Stimulated activated CD8-positive, alpha-beta memory T cell treated with anti-CD3 and anti-CD28 coated beads, Interleukin-15, amount 100 ng/mL, for 1 hour (primary cell): Measurements from ENCODE around the gene CRYAB.
A peak's percentile ranks its signal among the peaks of the same experiment; 100 is the strongest.
"Not testable (repeated sequence)": the region's sequence is repeated elsewhere in the genome, so short reads cannot be mapped to it uniquely, and the experiment has no call there.

Experiments used
- DNase-seq: peaks from one replicate; pipeline ENCODE4 v3.0.0-alpha.2; 2020; ENCODE audit warnings: low read depth

The CRYAB gene

DNA sequence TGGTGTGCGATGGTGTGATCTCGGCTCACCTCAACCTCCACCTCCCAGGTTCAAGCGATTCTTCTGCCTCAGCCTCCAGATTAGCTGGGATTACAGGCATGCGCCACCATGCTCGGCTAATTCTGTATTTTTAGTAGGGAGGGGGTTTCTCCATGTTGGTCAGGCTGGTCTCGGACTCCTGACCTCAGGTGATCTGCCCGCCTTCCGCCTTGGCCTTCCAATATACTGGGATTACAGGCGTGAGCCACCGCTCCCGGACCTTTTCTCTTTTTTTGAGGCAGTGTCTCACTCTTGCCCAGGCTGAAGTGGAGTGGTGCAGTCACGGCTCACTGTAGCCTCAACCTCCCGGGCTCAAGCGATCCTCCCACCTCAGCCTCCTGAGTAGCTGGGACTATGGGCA, 21.6 kb upstream of the CRYAB start:
- DNase-seq: not testable (repeated sequence)

DNA sequence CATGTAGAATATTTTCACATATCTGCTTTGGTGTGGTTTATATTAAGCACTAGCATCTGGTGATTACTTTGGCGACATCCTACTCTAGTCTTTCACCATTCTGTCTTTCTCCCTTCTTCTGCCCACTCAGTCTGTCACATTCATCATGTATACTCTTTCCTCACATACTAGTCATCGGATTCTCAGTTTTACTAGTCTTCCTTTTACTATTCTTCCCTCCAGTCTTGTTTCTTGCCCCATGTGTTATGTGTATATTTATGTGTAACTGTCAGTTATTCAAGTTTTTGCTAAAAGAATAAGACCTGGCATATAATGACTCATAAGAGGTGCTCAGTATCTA, 21.0 kb upstream of the CRYAB start:
- DNase-seq: no peak

DNA sequence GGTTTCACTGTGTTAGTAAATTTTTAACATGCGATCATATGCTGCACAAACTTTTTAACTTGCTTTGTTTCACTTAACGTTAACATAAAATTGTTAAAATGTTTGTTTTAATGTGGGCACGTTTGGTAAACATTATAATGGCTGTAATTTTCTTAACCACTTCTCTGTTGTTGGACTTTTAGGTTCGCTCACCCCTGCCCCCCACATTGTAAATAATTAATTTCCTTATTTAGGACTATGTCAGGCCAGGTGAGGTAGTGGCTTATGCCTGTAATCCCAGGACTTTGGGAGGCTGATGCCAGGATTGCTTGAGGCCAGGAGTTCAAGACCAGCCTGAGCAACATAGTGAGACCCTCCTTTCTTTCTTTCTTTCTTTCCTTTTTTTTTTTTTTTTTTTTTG, 18.9 kb upstream of the CRYAB start:
- DNase-seq: no peak

DNA sequence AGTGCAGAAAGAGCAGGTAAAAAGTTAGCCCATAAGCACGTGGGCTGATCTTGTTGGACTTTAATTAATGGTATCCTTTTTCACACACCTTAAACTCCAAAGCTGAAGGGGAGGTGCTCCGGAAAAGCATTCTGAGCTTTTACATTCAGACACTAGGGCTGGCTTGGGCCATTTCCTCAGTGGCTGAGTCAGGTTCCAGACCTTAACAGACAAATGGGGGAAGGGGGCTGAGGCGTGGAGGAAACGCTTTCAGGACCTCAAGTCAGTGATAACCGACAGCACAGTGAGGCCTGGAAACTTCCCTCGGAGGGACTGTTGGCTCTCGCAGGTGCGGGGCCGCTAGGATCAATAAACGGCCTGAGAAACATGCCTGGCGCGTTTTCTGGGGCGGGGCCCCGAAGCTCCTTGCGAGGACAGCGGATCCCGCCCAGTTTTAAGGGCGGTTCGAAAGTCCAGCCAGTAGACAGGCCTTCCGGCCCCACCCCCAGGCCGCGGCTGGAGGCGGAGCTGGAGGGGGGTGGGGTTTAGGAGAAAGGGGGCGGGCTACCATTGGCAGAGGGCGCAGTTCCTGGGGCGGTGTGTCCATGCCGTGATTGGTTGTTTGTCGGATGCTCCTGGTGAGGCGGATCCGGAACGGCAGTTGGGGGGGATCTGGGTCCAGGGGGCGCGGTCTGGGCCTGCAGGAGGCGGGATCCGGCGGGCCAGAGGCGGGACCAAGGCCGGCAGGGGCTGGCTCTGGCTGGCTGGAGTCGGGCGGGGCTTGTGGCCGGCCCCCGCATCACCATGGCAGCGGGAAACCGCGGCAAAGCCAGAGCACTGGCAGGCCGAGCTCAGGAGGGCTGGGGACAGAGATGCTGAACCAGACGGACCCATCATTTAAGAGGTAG, 15.2 kb upstream of the CRYAB start:
- DNase-seq: peak; percentile 91

DNA sequence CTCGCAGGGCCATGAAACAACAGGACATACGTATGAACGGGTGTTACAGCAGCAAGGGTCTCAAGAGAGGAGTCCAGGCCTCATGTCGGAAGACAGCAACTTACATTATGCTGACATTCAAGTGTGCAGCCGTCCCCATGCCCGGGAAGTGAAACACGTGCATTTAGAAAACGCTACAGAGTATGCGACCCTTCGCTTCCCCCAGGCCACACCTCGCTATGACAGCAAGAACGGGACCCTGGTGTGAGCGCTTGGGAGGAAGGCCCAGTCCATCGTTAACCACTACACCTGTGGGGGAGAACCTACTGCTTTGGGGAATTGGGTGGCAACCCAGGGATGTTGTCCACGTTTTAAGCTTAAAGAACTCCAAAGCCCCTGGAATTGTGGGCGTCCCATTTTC, 14.4 kb upstream of the CRYAB start:
- no peak for DNase-seq

DNA sequence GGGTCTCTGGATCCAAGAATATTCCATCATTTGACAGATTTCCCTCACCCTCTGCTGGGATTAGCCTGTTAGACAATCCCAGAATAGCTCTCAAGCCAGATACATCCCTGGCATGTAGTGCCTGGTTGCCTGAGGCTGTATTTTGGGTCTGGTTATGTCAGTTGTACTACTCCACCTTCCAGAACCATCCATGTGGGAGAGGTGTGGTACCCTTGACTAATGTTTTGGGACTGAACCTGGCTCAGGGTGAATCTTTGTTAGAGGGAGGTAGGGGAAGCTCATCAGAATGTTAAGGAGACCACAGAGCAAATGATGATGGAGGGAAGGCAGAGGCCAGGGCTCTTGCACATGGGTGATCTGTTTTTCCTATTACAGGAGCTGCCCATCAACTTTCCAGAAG, 12.4 kb upstream of the CRYAB start:
- no peak for DNase-seq

DNA sequence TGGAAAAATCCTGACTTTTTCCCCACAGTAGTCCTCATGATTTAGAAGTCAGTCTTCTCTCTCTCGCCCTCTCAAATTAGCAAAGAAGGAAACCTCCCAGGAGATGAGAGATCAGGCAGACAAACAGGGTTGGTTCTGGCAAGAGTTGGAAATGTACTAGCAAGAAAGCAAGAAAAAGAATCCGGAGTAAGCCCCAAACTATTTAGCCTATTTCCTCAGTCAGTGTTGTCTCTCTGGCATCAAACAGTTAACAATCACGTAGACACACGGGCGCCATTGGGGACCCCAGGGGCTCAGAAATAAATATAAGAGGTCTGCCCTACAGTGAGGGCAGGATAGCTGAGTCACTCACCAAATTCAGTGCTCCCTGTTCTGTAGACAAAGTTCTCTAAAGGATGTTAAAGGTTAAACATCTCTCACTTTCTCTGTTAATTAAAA, 11.8 kb upstream of the CRYAB start:
- DNase-seq: no peak

DNA sequence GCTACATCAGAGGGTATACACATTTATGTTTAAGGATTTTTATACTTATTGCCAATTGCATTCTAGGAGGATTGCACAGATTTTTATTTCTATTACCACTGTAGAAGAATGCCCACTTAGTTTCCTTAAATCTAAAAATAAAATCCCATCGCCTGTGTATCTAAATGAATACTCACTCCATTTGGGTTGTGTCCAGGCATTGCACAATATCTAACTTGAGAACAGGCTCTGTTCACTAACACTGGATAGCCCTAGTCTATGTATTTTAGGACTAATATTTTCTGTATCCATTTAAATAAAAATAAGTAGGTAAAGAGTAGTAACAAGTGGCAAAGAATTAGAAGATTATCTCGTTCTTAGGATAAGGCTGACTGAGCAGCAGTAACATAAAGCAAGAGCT, 11.2 kb upstream of the CRYAB start:
- no peak for DNase-seq

DNA sequence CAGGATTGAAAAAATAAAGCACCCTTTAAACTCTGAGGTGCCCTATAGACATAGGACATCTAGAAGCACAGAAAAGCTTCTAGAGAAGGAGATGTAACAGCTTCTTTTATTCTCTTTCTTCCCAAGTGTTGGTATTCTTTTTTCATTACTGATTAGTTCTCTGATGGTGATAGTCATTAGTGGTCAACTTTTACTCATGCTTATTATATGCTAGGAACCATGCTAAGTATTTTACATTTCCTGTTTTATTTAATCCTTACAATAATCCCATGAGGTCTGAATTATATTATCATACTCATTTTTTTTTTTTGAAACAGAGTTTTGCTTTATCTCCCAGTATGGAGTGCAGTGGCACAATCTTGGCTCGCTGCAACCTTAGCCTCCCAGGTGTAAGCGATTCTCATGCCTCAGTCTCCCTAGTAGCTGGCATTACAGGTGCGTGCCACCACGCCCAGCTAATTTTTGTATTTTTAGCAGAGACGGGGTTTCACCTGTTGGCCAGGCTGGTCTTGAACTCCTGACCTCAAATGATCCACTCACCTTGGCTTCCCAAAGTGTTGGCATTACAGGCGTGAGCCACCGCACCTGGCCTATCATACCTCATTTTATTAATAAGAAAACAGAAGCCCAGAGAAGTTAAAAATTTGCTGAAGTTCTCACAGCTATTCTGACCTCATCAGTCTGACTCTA, 10.1 kb upstream of the CRYAB start:
- no peak for DNase-seq

DNA sequence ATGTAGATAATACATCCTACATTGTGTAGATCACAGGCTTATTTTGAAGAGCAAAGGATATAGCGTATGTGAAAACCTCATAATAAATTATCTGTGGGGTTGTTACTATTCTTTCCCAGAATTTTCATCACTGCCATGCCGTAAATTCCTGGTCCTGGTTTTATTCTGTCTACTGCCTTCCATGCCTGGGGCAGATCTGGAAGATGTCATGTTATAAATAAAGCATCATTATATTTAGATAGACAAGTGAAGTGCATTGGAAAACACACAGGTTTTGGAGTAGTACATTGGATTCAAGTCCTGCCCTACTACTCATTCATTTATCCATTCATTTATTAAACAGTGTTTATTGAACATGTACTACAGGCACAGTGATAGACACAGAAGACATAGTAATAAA, 9.3 kb upstream of the CRYAB start:
- DNase-seq: no peak

DNA sequence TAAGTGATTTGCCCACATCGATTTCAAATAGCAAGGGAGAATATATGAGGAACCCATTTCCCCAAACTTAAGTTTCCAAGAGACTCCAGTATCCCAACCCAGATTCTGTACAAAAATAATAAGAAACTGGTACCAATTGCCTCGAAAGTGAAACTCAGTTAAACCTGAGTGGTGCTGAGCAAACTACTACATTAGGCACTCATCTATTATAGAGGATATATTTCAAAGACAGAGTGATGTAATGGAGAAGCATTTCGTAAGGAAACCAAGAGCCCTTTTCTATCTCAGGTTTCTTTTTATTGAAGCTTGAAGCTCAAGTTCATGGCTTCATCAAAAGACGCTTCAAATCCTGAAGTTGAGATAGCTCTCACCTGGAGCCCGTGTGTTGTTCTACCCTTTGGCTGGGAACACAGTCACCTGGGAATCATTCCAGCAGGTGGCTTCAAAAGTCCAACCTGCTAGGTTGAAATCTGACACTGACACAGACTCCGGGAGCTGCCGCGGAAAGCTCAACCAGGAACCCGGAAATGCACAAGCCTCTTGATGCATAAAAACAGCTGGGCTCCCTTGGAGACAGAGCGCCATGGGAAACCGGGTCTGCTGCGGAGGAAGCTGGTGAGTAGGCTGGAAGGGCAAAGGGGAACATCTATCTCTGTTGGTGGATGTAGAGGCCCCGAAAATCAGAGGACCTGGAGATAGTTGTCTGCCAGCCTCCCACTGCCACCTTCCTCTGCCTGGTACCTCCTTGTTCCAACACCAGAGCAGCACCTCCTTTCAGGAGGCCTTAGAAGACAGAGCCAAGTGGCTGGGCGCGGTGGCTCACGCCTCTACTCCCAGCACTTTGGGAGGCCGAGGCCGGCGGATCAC, 7.1 kb upstream of the CRYAB start, which contains the start of gene C11orf52:
Gene C11orf52, plus strand, starts transcription at position 524 of the 867 bp plus-strand sequence. Its CDS starts 60 bp downstream, at position 584.
- DNase-seq: no peak

DNA sequence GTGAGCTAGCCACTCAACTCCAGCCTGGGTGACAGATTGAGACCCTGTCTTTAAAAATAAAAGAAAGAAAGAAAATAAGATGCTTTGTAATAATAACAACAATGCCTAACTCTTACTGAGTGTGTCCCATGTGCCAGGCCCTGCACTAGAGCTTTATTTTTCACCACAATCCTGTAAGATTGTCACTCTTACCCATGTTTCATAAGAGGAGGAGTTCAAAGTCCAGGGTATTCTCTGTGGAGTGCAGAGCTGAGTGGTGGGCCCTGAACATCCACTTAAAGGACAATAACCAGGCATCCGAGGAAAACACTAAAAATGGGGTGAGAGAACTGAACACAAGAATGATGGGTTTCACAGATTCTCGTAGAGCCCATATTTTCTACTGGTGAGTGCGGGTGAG, 6.2 kb upstream of the CRYAB start:
- DNase-seq: no peak

DNA sequence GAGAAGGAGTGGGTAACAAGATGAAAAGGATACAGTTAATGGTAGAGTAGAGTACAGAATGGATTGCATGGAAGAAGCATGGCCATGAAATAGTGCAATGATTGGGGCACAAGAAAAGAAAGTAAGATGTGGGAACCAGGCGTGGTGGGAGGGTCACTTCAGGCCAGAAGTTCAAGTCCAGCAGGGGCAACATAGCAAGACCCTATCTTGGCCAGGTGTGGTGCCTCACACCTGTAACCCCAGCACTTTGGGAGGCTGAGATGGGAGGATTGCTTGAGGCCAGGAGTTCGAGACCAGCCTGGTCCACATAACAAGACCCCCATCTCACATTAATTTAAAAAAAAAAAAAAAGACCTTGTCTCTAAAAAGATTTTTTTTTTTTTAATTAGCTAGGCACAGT, 5.7 kb upstream of the CRYAB start:
- no peak for DNase-seq

DNA sequence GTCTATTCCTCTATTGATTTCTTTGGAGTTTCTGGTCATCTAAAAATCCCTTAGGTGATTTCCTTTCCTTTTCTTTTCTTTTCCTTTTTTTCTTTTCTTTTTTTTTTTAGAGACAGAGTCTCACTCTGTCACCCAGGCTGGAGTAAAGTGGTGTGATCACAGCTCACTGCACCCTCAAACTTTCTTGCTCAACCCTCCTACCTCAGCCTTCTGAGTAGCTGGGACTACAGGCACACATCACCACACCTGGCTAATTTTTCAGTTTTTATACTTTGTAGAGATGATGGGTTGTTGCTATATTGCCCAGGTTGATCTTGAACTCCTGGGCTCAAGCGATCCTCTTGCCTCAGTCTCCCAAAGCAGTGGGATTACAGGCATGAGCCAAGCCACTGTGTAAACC, 5.2 kb upstream of the CRYAB start:
- DNase-seq: no peak

DNA sequence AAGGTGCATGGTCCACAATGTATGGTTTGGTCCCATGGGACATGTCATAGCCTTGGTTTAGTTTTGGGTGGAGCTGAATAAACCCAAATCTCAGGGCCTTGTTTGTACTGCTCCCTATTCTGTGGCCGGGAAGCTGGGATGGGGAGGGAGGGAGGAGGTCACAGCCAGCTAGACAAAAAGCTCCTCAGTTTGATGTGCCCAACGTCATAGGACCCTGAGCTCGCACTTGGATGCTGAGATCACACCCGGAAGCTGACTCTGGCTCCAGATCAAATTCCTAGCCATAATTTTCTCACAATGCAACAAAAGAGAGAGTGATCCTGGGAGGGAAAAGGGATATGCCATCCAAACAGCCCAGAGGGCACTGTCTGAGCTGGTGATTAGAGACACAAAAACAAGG, 2.4 kb upstream of the CRYAB start:
- no peak for DNase-seq

DNA sequence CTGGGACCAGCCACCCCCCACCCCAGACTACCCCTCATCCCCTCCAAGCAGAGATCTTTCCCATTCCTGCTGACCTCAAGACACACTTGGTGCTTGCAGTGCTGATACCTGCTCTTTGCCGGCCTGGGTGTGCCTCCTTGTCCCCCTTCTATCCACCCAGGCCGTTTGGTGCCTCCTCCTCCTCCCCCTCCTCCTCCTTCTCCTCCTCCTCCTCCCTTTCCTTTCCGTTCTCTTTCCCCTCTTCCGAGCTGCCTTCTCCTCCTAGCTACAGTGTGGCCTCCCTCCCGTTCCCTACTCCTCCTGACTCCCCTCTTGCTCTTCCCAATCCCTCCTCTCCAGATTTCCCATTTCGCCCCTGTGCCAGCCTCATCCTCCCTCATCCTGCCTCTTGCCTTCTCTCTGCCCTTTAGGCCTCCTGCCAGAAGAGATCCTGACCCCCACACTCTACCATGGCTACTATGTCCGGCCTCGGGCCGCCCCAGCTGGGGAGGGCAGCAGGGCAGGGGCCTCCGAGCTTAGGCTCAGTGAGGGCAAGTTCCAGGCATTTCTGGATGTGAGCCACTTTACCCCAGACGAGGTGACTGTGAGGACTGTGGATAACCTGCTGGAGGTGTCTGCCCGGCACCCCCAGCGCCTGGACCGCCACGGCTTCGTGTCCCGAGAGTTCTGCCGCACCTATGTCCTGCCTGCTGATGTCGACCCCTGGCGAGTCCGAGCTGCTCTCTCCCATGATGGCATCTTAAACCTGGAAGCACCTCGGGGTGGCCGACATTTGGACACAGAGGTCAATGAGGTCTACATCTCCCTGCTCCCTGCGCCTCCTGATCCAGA, 1.7 kb upstream of the CRYAB start:
- no peak for DNase-seq

DNA sequence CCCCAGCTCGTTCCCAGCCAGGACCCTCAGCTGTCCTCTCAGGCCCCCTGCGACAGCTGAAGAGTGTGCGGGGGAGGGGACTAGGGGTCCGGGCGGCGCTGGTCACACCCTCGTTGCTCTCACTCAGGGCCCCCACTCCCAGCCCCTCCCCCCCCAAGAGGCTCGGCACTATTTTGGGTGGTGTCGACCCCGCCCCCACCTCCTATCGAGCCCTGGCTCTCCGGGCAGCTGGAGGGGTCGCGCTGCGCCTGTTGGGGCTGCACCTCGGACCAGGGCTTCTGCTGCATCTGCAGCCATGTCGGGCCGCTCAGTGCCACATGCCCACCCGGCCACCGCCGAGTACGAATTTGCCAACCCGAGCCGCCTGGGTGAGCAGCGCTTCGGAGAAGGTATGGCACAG, 965 bp upstream of the CRYAB start, which contains the start of gene HSPB2:
Gene HSPB2, plus strand, starts transcription at position 200 of the 400 bp plus-strand sequence. Its CDS starts 96 bp downstream, at position 296.
- no peak for DNase-seq

DNA sequence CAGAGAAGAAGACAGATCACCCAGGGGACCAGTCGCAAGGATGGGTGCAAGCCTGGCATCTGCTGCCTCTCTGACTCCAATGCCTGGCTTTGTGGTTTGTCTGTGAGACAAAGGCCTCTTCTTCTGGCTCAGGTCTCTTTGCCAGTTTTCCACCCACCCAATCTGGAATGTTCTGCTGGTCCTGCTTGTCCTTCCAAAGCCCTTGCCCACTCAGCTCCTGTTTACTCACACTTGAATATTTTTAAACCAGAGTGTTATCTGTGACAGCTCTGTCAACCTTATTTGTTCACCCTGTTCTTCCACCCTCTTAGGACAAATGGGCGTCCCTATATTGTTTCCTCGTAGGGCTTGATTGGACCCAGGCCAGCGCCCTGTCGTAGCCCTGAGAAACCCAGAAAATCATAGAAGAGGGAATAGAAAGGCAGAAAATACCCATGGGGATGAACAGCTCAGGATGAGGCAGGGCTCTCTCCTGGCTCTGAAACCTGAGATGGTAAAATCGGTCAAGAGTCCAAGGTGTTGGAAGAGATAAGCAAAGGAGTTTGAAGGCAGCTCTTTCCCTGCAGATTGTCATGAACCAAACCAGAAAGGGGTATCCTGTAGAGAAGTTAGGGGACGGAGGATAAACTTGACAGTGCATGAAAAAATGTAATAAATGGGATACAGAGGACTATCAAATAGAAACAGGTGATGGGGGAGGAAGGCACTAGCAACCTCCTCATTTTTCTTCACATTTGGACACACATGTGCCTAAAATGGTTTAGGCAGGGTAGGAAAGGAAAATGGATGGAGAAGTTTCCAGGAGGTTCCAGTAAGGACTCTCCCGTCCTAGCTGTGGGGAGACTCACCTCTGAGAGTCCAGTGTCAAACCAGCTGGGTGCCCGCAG, 651 bp downstream of the CRYAB start:
- no peak for DNase-seq

DNA sequence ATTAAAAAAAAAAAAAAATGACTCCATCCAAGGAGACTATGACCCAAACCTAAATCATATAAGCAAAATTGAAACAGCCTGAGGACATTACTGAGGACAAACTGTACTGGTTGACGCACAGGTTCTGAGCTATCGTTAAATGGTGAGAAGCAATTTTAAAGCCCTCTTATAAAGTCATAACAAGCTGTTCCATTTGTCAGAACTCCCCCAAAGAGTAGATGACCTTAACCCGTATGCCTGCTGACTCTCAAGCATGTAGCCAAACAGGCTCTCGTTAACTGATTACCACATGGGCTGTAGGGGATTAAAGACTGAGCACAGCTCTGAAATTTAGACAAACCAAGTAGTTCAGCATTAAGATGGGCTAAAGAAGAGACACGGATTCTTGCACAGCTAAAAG, 2.2 kb downstream of the CRYAB start:
- DNase-seq: no peak

DNA sequence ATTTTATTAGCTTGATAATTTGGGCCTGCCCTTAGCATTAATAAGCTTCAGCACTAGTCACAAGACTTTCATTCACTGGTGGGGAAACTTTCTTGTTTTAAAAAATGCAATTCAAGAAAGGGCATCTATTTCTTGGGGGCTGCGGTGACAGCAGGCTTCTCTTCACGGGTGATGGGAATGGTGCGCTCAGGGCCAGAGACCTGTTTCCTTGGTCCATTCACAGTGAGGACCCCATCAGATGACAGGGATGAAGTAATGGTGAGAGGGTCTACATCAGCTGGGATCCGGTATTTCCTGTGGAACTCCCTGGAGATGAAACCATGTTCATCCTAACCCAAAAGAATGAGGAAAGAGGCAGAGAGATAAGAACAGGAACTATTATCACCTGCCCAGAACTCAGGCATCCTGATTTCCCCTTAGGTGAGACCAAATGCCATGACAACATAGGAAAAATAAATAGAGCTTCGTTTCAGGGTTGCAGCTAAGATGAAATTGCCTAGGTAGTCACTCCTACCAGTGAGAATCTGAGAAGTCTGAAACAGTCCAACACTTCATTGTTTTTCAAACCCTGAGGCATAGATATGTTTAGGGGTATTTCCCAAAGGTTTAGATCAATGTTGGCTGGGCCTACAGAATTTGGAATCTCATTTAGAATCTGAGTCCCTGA, 2.8 kb downstream of the CRYAB start:
- DNase-seq: no peak
